Measurements from ENCODE around the gene CALN1. TPM values are rescaled to one million over a fixed set of nuclear protein-coding genes. Genes with fewer than 3 reads are reported as not detected.

The CALN1 gene
- total RNA-seq, 2 donors from 2014 or later, result 1.1 to 1.2 TPM

DNA sequence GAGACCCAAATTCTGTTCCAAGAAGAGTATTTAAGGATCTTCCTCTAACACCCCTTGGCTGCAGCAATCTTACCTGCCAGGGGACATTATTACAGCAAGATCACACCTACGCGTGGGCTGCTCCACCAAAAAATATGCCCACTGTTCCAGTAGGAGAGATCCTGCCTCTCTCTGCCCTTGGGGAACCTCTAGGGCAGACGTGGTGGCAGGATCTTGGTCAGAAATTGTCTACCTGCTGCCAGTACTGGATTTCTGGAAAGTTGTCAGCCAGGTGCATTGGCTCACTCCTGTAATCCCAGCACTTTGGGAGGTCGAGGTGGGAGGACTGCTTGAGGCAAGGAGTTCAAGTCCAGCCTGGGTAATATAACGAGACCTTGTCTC, 259.0 kb downstream of the CALN1 start:
- DNase-seq (ENCODE audit: low spot score), result no peak
- H3K9me3 ChIP-seq, result no peaks in the 10 kb centered on the region
- no peaks in the 10 kb centered on the region for H3K4me1 ChIP-seq (replicated peaks)
- TF ChIP-seq, protein P1, sequence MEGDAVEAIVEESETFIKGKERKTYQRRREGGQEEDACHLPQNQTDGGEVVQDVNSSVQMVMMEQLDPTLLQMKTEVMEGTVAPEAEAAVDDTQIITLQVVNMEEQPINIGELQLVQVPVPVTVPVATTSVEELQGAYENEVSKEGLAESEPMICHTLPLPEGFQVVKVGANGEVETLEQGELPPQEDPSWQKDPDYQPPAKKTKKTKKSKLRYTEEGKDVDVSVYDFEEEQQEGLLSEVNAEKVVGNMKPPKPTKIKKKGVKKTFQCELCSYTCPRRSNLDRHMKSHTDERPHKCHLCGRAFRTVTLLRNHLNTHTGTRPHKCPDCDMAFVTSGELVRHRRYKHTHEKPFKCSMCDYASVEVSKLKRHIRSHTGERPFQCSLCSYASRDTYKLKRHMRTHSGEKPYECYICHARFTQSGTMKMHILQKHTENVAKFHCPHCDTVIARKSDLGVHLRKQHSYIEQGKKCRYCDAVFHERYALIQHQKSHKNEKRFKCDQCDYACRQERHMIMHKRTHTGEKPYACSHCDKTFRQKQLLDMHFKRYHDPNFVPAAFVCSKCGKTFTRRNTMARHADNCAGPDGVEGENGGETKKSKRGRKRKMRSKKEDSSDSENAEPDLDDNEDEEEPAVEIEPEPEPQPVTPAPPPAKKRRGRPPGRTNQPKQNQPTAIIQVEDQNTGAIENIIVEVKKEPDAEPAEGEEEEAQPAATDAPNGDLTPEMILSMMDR (IDR thresholded peaks at IDR 0.05), result no peak
- TF ChIP-seq POLR2A (IDR thresholded peaks at IDR 0.05), result no peak
- TF ChIP-seq POLR2AphosphoS5 (IDR thresholded peaks at IDR 0.05), result no peak
- H3K36me3 ChIP-seq, result no peaks in the 10 kb centered on the region
- no peaks in the 10 kb centered on the region for H3K27me3 ChIP-seq (replicated peaks; ENCODE audit: insufficient read depth)
- intact Hi-C loops (cut with DNase I), result no loop called here
- H3K27ac ChIP-seq, result no peak overlapping the region
- no peak overlapping the region for H3K4me3 ChIP-seq
- WGBS, result 60% methylated on average over 5 of the region's 5 CpGs

DNA sequence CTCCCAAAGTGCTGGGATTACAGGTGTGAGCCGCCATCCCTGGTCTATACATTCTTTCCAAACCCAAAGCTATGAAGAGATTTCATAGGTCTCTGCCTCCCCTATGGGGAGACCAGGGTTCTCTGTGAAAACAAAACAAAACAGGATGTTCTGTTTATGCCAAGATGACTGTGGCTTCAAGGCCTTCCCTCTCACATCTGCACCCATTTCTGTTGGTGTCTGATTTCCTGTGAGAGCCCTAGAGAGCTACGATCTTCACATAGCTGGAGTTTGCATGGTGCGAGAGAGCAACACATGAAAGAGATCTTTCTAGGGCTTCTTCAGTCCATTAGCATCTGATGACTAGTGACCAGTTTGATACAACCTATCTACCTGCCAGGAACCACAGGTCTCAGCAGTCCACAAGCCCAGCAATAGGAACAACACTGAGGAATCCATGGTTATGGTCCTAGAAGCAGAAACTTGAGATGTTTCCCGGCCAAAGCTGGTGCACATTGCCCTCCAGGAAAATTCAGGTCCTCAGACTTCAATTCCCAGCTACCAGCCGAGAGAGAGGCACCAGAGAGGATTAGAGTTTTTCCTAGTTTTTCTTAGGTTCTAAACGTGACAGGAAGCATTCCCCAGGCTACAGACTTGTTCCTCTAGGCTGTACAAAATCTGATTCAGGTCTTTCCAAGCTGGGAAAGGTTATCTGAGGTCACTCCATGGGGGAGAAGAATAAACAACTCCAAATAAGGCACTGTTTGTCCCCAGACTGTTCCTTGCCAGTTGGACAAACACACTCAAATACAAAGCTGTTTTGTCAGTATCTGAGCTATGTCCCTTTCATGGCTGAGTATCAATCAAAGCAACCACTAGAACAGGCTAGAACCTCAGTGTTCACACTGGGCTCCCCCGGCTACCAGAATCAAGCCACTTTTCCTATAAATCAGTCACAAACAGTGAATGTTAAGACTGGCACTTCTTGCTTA, 259.7 kb downstream of the CALN1 start:
- no peak for DNase-seq (ENCODE audit: low spot score)
- 57% methylated on average over 7 of the region's 7 CpGs for whole genome bisulfite sequencing
- no peaks in the 10 kb centered on the region for H3K4me1 ChIP-seq (replicated peaks)
- no peaks in the 10 kb centered on the region for H3K27me3 ChIP-seq (replicated peaks; ENCODE audit: insufficient read depth)
- no peaks in the 10 kb centered on the region for H3K36me3 ChIP-seq
- no peak overlapping the region for H3K4me3 ChIP-seq
- TF ChIP-seq POLR2AphosphoS5 (IDR thresholded peaks at IDR 0.05) (no peak), POLR2A (IDR thresholded peaks at IDR 0.05) (no peak)
- TF ChIP-seq, protein P1 (IDR thresholded peaks at IDR 0.05), result no peak
- no peaks in the 10 kb centered on the region for H3K9me3 ChIP-seq
- intact Hi-C loops (cut with DNase I), result no loop called here
- no peak overlapping the region for H3K27ac ChIP-seq

DNA sequence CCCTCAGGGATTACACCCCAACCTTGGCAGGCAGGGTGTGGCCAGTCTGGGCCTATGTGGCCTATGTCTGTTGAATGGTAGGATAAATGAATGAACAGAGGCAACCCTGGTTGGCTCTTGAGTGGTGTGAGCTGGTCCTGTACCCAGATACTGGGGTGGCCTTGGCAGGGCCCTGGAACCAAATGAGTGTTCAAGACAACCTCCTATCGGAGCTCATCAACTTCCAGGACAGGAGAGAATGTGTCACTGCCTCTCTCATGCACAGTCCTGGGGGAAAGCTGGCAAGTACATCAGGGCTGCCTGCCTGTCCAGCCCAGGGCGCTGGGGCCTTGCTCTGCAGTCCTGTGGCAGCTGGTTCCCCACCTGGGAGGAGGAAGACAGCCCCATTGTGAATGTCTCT, 271.6 kb downstream of the CALN1 start:
- DNase-seq (ENCODE audit: low spot score), result no peak
- Histone ChIP-seq H3K27me3 (replicated peaks; ENCODE audit: insufficient read depth) (no peaks in the 10 kb centered on the region), H3K36me3 (no peaks in the 10 kb centered on the region), H3K9me3 (no peaks in the 10 kb centered on the region), H3K27ac (no peak overlapping the region), H3K4me1 (replicated peaks) (no peaks in the 10 kb centered on the region), H3K4me3 (no peak overlapping the region)
- 85% methylated on average over 2 of the region's 2 CpGs for WGBS
- TF ChIP-seq POLR2A (IDR thresholded peaks at IDR 0.05) (no peak), POLR2AphosphoS5 (IDR thresholded peaks at IDR 0.05) (no peak)
- TF ChIP-seq, protein P1 (IDR thresholded peaks at IDR 0.05), result no peak
- intact Hi-C loops (cut with DNase I), result no loop called here

DNA sequence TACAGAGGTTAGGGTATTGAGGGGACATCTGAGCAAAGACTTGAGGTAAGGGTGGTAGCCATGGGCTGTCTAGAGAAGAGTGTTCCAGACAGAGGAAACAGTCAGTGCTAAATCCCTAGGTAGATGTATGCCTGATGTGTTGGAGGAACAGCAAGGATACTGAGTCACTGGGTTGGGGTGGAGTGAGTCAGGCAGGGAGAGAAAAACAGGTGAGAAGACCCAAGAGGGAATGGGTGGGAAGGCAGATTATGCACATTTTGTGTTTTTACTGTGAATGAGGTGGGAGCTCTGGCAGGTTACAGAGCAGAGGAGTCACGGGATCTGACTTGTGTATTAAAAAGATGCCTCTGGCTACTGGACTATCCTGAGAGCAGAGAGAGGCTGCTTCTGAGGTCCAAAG, 285.0 kb downstream of the CALN1 start:
- Histone ChIP-seq H3K36me3 (no peaks in the 10 kb centered on the region), H3K4me3 (no peak overlapping the region), H3K4me1 (replicated peaks) (no peaks in the 10 kb centered on the region), H3K27me3 (replicated peaks; ENCODE audit: insufficient read depth) (no peaks in the 10 kb centered on the region), H3K9me3 (no peaks in the 10 kb centered on the region), H3K27ac (no peak overlapping the region)
- intact Hi-C loops (cut with DNase I), result no loop called here
- no peak for DNase-seq (ENCODE audit: low spot score)
- WGBS, result 65% methylated on average over 1 of the region's 1 CpG
- TF ChIP-seq POLR2A (IDR thresholded peaks at IDR 0.05), result no peak
- TF ChIP-seq, protein P1 (IDR thresholded peaks at IDR 0.05), result no peak
- TF ChIP-seq POLR2AphosphoS5 (IDR thresholded peaks at IDR 0.05), result no peak

DNA sequence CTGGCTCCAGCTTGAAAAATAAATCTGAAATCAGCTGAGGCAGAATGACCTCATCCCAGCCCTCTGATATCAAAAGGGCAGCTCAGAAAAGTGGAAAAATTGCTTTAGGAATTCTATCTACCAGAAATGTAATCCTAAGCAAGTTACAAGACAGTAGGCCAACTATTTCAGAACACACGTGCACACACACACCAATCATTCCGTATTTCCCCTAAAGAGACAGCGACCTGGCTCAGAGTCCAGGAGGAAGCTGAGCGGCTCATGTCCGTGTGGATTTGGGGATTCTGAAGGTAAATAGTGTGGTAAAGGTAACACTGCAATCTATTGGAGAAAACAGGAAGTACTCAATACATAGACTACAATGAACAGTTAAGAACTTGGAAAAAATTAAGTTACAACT, 288.2 kb downstream of the CALN1 start:
- Histone ChIP-seq H3K4me3 (no peak overlapping the region), H3K27me3 (replicated peaks; ENCODE audit: insufficient read depth) (no peaks in the 10 kb centered on the region), H3K9me3 (no peaks in the 10 kb centered on the region), H3K4me1 (replicated peaks) (no peaks in the 10 kb centered on the region), H3K27ac (no peak overlapping the region), H3K36me3 (no peaks in the 10 kb centered on the region)
- TF ChIP-seq POLR2AphosphoS5 (IDR thresholded peaks at IDR 0.05), result no peak
- TF ChIP-seq POLR2A (IDR thresholded peaks at IDR 0.05), result no peak
- TF ChIP-seq, protein P1 (IDR thresholded peaks at IDR 0.05), result no peak
- 70% methylated on average over 5 of the region's 5 CpGs for WGBS
- intact Hi-C loops (cut with DNase I), result no loop called here
- DNase-seq (ENCODE audit: low spot score), result no peak

All from prostate gland (tissue), 2 donors.